Calu3 (cell line): Measurements from ENCODE around the gene RILP. TPM values are rescaled to one million over a fixed set of nuclear protein-coding genes. Genes with fewer than 3 reads are reported as not detected.

Experiments
- BruUV-seq: library from RNA; stranded (reverse); fragments of 400-500 nt; replicated peaks from 2 replicates; lab custom pipeline; 2021; lab: Mats Ljungman, UMichigan
- CTCF ChIA-PET: fragments of 300-600 bp; sonication (Branson Sonifier 250); formaldehyde crosslinking; loops from one replicate; lab custom pipeline; 2022; ENCODE audit warnings: antibody characterized with exemption; lab: Charles Lee
- DNase-seq: peaks from one replicate; pipeline ENCODE4 v3.0.0; 2022
- H3K27ac Mint-ChIP-seq: one replicate; pipeline ENCODE4 v1.8.0; 2022; ENCODE audit warnings: mixed read lengths; ENCODE audit not compliant: unreplicated experiment
- H3K27me3 Mint-ChIP-seq: one replicate; pipeline ENCODE4 v1.8.0; 2022; ENCODE audit warnings: mixed read lengths; ENCODE audit not compliant: unreplicated experiment
- H3K36me3 Mint-ChIP-seq: one replicate; pipeline ENCODE4 v1.8.0; 2022; ENCODE audit warnings: mild to moderate bottlenecking, moderate library complexity, mixed read lengths; ENCODE audit not compliant: insufficient read depth, unreplicated experiment
- H3K4me1 Mint-ChIP-seq: one replicate; pipeline ENCODE4 v1.8.0; 2022; ENCODE audit warnings: mild to moderate bottlenecking, low read depth, mixed read lengths; ENCODE audit not compliant: unreplicated experiment
- H3K4me3 Mint-ChIP-seq: one replicate; pipeline ENCODE4 v1.8.0; 2022; ENCODE audit warnings: mild to moderate bottlenecking, low read depth, moderate library complexity, mixed read lengths; ENCODE audit not compliant: unreplicated experiment
- H3K9me3 Mint-ChIP-seq: one replicate; pipeline ENCODE4 v1.8.0; 2022; ENCODE audit warnings: low read depth, mixed read lengths; ENCODE audit not compliant: unreplicated experiment
- intact Hi-C: fragments of 100-400 bp; cut with micrococcal nuclease; formaldehyde crosslinking; loops from one replicate; pipeline ENCODE4 v1.10.0; 2022; ENCODE audit not compliant: unreplicated experiment
- total RNA-seq: library from RNA; stranded (reverse); gene quantifications from 2 replicates; pipeline ENCODE4 v1.2.3, GENCODE V29; 2022
- TF ChIP-seq, protein P1 (sequence below): fragments of 200-600 bp; IDR thresholded peaks from one replicate; pipeline ENCODE4 v1.8.0; 2022; ENCODE audit warnings: antibody characterized with exemption; ENCODE audit not compliant: unreplicated experiment

RILP gene
- total RNA-seq, 1 experiment from 2014 or later: 1.8 TPM

DNA sequence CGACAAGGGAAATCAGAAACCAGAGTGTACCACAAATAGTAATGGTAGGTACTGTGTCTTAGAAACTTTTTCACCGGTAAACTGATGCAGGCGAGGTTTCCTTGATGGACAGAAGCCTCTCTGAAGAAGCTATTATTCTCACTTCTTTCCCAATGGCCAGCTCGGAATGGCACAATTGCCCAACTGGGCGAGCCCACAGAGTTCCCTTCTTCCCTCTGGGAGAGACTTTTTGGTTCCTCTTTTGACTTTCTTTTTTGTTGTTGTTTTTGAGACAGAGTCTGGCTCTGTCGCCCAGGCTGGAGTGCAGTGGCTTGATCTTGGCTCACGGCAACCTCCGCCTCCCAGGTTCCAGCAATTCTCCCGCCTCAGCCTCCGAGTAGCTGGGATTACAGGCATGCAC, 38.0 kb downstream of the RILP start:
- CTCF ChIA-PET: no interaction called here
- TF ChIP-seq, protein P1, sequence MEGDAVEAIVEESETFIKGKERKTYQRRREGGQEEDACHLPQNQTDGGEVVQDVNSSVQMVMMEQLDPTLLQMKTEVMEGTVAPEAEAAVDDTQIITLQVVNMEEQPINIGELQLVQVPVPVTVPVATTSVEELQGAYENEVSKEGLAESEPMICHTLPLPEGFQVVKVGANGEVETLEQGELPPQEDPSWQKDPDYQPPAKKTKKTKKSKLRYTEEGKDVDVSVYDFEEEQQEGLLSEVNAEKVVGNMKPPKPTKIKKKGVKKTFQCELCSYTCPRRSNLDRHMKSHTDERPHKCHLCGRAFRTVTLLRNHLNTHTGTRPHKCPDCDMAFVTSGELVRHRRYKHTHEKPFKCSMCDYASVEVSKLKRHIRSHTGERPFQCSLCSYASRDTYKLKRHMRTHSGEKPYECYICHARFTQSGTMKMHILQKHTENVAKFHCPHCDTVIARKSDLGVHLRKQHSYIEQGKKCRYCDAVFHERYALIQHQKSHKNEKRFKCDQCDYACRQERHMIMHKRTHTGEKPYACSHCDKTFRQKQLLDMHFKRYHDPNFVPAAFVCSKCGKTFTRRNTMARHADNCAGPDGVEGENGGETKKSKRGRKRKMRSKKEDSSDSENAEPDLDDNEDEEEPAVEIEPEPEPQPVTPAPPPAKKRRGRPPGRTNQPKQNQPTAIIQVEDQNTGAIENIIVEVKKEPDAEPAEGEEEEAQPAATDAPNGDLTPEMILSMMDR: no peak
- Mint-ChIP-seq H3K36me3 (no peaks in the 10 kb centered on the region), H3K4me1 (no peaks in the 10 kb centered on the region), H3K27ac (no peak overlapping the region), H3K4me3 (no peak overlapping the region), H3K9me3 (no peaks in the 10 kb centered on the region), H3K27me3 (no peaks in the 10 kb centered on the region)
- intact Hi-C loops: no loop called here
- DNase-seq: no peak
- BruUV-seq: no TSS peak

DNA sequence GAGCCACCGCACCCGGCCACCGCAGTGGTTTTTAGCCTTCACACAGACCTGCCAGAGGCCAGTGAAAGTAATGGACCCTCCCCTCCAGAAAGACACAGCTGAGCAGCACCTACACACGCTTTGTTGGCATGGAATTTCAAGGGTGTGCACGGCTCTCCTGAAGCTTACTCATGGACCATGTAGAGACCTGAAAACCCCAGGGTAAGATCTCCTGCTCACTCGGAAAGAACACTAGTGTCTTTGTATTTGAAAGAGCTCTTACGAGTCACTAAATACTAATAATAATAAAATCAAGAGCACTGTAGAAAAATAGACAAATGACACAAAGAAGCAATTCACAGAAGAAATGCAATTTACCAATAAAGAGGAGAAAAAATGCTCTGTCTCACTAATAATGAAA, 41.0 kb downstream of the RILP start:
- H3K4me3 Mint-ChIP-seq: no peak overlapping the region
- no peak for DNase-seq
- no TSS peak for BruUV-seq

DNA sequence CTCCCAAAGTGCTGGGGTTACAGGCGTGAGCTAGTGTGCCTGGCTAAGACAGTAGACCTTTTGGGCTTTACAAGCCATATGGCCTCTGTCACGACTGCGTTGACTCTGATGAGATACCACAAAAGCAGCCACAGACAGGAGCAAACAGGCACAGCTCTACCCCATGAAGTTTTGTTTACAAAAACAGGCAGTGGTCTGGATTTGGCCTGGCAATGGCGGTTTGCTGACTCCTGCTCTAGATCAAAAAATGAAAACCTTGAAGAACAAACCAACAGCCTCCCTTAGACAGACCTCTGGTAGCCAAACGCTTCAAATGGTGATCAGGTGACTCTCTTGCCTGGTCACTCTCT, 41.7 kb downstream of the RILP start:
- CTCF ChIA-PET: interaction anchor here (0.6 kb wide), 1 partner anchor 13 kb away, joined by 3 read pairs; no protein-coding TSS in a partner anchor
- BruUV-seq: no TSS peak
- TF ChIP-seq, protein P1: no peak
- Mint-ChIP-seq H3K9me3 (no peaks in the 10 kb centered on the region), H3K36me3 (no peaks in the 10 kb centered on the region), H3K27ac (no peak overlapping the region), H3K4me1 (no peaks in the 10 kb centered on the region), H3K27me3 (no peaks in the 10 kb centered on the region), H3K4me3 (no peak overlapping the region)
- DNase-seq: no peak
- intact Hi-C loops: no loop called here

More for the DNA sequence above, 41.0 kb downstream of the RILP start:
- Mint-ChIP-seq H3K36me3 (no peaks in the 10 kb centered on the region), H3K27ac (no peak overlapping the region), H3K27me3 (no peaks in the 10 kb centered on the region), H3K9me3 (no peaks in the 10 kb centered on the region), H3K4me1 (no peaks in the 10 kb centered on the region)
- TF ChIP-seq, protein P1: no peak
- intact Hi-C loops: no loop called here
- CTCF ChIA-PET: interaction anchor here (0.5 to 0.6 kb wide), 2 partner anchors 30 to 38 kb away, joined by 4 to 5 read pairs; no protein-coding TSS in a partner anchor

DNA sequence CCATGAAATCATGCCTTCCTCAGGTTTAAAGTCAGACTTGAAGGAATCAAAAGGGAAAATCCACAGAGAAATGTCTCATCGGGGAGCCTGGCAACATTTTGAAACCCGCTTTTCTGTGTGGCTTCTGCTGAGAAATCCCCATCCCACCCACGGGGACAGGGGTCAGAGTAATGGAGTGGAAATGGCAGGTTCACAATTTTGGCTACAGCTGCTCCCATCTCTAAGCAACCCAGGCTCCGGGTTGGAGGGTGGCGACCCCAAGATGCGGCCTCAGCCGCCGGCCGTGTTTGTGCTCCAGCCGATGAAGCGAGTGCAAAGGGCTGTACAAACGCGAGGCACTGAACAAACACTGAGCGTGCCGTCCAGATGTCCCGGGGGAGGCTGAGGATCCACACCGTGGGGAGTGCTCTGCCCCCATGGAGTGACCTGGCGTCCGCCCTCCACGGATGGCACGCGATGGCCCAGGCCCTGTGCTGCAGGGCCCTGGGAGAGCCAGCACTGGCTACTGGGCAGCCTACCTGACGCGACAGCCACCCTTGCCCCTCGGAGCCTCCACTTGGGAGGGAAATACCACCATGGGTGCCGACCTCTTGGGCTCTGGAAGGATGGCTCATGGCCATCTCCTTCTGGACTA, 43.2 kb downstream of the RILP start:
- CTCF ChIA-PET: no interaction called here
- BruUV-seq: no TSS peak
- Mint-ChIP-seq H3K4me1 (no peaks in the 10 kb centered on the region), H3K27ac (no peak overlapping the region), H3K4me3 (no peak overlapping the region), H3K36me3 (no peaks in the 10 kb centered on the region), H3K27me3 (no peaks in the 10 kb centered on the region), H3K9me3 (no peaks in the 10 kb centered on the region)
- intact Hi-C loops: no loop called here
- TF ChIP-seq, protein P1: no peak
- DNase-seq: no peak
